Transverse colon (tissue), 3 donors: ENCODE results near the gene XCR1.

ENCODE experiments used
- CTCF ChIP-seq, 5 experiments: fragments of 200-600 bp in 3 of 5; fragments of 450-650 bp in 2 of 5; sonication (generic) in 3 of 5; IDR thresholded peaks; 1 replicate in 2 of 5; 2 replicates in 3 of 5; pipeline ENCODE4 v1.5.1; 2016 to 2017; ENCODE audit warnings: antibody characterized with exemption in 5 of 5, inconsistent platforms in 3 of 5, mild to moderate bottlenecking in 2 of 5, moderate library complexity in 1 of 5
- EP300 ChIP-seq: sonication (generic); formaldehyde crosslinking; IDR thresholded peaks from one replicate; pipeline ENCODE4 v1.6.1; 2017; ENCODE audit warnings: antibody characterized with exemption, low read depth

DNA sequence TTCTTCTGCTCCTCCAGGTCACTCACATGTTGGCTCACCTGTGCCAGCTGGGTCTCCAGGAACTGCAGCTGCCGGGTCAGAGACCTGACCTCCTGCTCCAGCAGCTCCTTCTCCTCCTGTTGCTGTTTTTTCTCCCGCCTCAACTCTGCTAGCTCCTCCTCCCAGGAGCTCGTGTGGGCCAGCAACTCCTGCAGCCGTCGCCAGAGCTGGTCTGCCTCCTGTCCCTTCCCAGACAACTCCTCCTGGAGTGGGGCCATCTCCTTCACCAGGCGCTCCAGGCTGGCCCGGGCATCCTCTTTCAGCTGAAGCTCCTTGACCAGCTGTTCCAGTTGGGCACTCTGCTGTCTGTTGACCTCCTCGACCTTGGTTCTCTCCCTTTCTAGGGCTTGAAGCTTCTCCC, 59.6 kb downstream of the XCR1 start:
- TF ChIP-seq EP300 (no peak), CTCF (IDR thresholded peaks at IDR 0.05) (no peak)
